ENCODE results near the gene RCC2. TPM values are rescaled to one million over a fixed set of nuclear protein-coding genes. Genes with fewer than 3 reads are reported as not detected.

RCC2 gene
- total and polyA plus RNA-seq, 9 donors: 15.3 to 52.2 (median 40.7) TPM

DNA sequence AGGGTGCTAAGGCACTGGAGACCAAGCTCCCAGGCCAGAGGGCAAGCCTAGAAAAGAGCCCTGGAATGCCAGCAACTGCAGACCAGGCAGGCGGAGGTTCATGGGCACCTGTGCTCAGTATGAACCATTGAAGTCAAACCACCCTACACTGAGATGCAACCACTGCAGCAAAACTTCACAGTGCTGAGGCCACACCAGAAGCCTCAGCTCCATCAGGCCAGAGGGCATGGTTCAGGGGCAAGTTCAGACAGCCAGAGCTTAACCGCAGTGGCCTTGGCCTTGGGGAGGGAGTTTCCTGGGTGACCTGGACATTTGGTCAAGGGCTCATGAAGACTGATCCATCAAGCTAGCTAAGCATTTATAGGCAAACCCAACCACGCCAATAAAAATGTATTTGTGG, 7.1 kb downstream of the RCC2 start:
- Histone ChIP-seq H3K36me3 (no peaks in the 10 kb centered on the region), H3K4me1 (ENCODE audit: insufficient read depth) (peaks cover 4% of the 10 kb centered on the region), H3K4me3 (no peak overlapping the region), H3K27me3 (no peaks in the 10 kb centered on the region), H3K9me3 (no peaks in the 10 kb centered on the region), H3K27ac (no peak overlapping the region)
- 71 to 93% (median 91%) methylated on average over 3 of the region's 3 CpGs for WGBS, 3 donors
- no peak for DNase-seq
- intact Hi-C loops (cut with DNase I): no loop called here
- TF ChIP-seq POLR2A (IDR thresholded peaks at IDR 0.05) (no peak), EP300 (IDR thresholded peaks at IDR 0.05) (no peak), CTCF (IDR thresholded peaks at IDR 0.05) (no peak)

DNA sequence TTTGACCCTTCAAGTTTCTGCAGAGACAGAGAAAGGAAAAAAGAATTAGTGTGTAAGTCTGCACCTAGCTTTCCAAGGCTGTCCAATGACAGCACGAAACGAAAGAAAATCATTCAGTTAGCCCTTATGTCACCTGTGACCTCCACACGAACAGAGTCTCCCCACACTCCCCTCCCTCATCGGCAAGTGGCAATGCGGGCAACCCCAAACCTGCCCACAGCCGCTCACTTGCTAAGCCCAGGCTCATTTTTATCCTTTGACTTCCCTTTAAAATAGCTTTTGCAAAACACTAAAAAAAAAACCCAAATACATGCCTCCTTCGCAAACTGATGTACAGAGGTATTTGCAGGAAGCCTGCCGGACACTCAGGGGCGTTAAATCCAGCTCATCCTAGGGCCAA, 10.3 kb downstream of the RCC2 start:
- DNase-seq: no peak
- intact Hi-C loops (cut with DNase I): loop anchor here in 1 of 4 donors (10.0 kb wide), 1 partner anchor 176 kb away; no protein-coding TSS in a partner anchor
- Histone ChIP-seq H3K4me1 (ENCODE audit: insufficient read depth) (peaks cover 2% of the 10 kb centered on the region), H3K9me3 (no peaks in the 10 kb centered on the region), H3K27me3 (no peaks in the 10 kb centered on the region), H3K27ac (no peak overlapping the region), H3K4me3 (no peak overlapping the region), H3K36me3 (no peaks in the 10 kb centered on the region)
- no peak for TF ChIP-seq EP300 (IDR thresholded peaks at IDR 0.05)
- TF ChIP-seq POLR2A (IDR thresholded peaks at IDR 0.05): no peak
- no peak for TF ChIP-seq CTCF (IDR thresholded peaks at IDR 0.05)
- WGBS, 3 donors: 88 to 94% (median 92%) methylated on average over 9 of the region's 9 CpGs

DNA sequence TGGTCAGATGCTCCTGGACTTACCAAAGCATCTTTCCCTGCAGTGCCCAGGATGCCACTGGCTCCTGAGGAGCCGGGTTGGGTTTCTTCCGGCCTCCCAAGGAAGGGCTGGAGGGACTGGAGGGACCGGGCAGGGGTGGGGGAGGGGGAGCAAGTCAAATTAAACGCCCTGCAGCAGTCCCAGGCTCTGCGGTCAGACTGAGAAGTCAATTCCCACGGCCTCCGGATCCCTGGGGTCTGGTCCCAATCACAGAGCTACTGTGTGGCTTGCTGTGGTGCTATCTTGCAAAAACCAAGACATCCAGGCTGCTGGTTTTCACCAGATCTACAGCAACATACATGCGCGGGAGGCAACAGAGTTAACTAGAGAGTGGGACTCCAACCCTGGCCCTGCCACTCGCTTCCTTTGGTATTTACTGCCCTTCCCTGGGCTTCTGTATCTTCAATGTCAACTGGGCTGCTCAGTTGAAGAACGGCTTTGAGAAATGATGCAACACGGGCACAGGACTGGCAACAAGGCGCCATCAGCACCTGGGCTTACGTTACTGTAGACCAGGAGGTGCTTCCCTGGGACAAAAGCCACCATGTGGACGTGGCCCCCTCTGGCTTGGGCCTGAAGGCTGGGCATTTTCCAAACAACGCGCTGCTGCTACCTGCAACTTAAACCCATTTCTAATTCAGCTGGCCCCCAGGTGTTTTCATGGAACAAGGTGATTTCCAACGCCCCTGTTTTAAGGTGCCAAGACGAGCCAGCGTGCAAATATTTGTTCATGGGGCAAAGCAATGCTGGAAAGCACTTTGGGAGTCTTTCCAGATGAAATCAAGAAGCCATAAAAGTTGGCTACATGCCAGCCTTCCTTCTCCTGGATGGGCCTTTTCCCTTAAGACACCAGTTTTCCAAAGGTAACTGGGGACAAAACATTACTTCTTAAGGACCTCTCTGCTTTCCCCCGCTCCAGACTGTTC, 11.5 kb downstream of the RCC2 start:
- intact Hi-C loops (cut with DNase I): loop anchor here in 1 of 4 donors (10.0 kb wide), 1 partner anchor 177 kb away; no protein-coding TSS in a partner anchor
- H3K27me3 ChIP-seq: no peaks in the 10 kb centered on the region
- 83 to 87% (median 85%) methylated on average over 21 of the region's 21 CpGs for WGBS, 3 donors
- H3K4me3 ChIP-seq: no peak overlapping the region
- H3K27ac ChIP-seq: no peak overlapping the region
- H3K9me3 ChIP-seq: no peaks in the 10 kb centered on the region
- no peaks in the 10 kb centered on the region for H3K36me3 ChIP-seq
- no peak for DNase-seq
- H3K4me1 ChIP-seq (ENCODE audit: insufficient read depth): peaks cover 10% of the 10 kb centered on the region
- no peak for TF ChIP-seq POLR2A (IDR thresholded peaks at IDR 0.05)
- no peak for TF ChIP-seq CTCF (IDR thresholded peaks at IDR 0.05)
- no peak for TF ChIP-seq EP300 (IDR thresholded peaks at IDR 0.05)

- Histone ChIP-seq H3K27ac (no peak overlapping the region), H3K4me3 (no peak overlapping the region), H3K4me1 (ENCODE audit: insufficient read depth) (peaks cover 17% of the 10 kb centered on the region), H3K36me3 (no peaks in the 10 kb centered on the region), H3K27me3 (no peaks in the 10 kb centered on the region), H3K9me3 (no peaks in the 10 kb centered on the region)
- WGBS, 3 donors: 91 to 93% (median 92%) methylated on average over 18 of the region's 18 CpGs
- intact Hi-C loops (cut with DNase I): loop anchor here in 1 of 4 donors (10.0 kb wide), 1 partner anchor 179 kb away; no protein-coding TSS in a partner anchor
- DNase-seq: no peak
- TF ChIP-seq POLR2A (IDR thresholded peaks at IDR 0.05): no peak
- no peak for TF ChIP-seq EP300 (IDR thresholded peaks at IDR 0.05)
- no peak for TF ChIP-seq CTCF (IDR thresholded peaks at IDR 0.05)
Measured at GRCh38 chr1:17425806-17426600, 13.5 kb downstream of the RCC2 start.

All from ovary (tissue), 9 donors.